Left lung (tissue), 10 donors: ENCODE data around the gene TCP11. TPM values are rescaled to one million over a fixed set of nuclear protein-coding genes. Genes with fewer than 3 reads are reported as not detected.
A peak's percentile ranks its signal among the peaks of the same experiment; 100 is the strongest.

Source experiments
- ATAC-seq: fragments of 200-7000 bp; cut with Tn5 transposase; one replicate; pipeline ENCODE4 v1.9.1; 2020; ENCODE audit warnings: moderate library complexity
- DNase-seq, 4 donors: peaks; one replicate each; pipeline ENCODE4 v3.0.0-alpha.2; 2013 to 2020
- H3K27ac ChIP-seq, 2 donors: fragments of 200-600 bp; sonication (generic) in 1 of 2; one replicate each; pipeline versions ENCODE4 v1.5.0 to v1.8.0; 2020 to 2021
- H3K27me3 ChIP-seq, 2 donors: fragments of 200-600 bp; sonication (generic) in 1 of 2; one replicate each; pipeline versions ENCODE4 v1.5.0 to v1.8.0; 2020 to 2021
- H3K36me3 ChIP-seq, 2 donors: fragments of 200-600 bp; sonication (generic) in 1 of 2; one replicate each; pipeline versions ENCODE4 v1.5.0 to v1.8.0; 2020 to 2021
- H3K4me1 ChIP-seq, 2 donors: fragments of 200-600 bp; one replicate each; pipeline ENCODE4 v1.8.0; 2021
- H3K4me3 ChIP-seq, 2 donors: fragments of 200-600 bp; sonication (generic) in 1 of 2; one replicate each; pipeline versions ENCODE4 v1.5.0 to v1.8.0; 2020 to 2021; ENCODE audit warnings: mild to moderate bottlenecking in 1 of 2
- H3K9me3 ChIP-seq, 2 donors: fragments of 200-600 bp; sonication (generic) in 1 of 2; one replicate each; pipeline versions ENCODE4 v1.5.0 to v1.8.0; 2020 to 2021
- CTCF ChIP-seq, 2 donors: fragments of 200-600 bp; sonication (generic) in 1 of 2; IDR thresholded peaks; one replicate each; pipeline versions ENCODE4 v1.5.0 to v1.8.0; 2021; ENCODE audit warnings: antibody characterized with exemption in 2 of 2
- intact Hi-C, 2 donors: fragments of 100-400 bp; cut with DNase I; formaldehyde crosslinking; loops; one replicate each; pipeline versions ENCODE4 v1.11.2 to v1.14.2; 2022
- polyA plus RNA-seq, 6 donors: library from polyadenylated mRNA; unstranded; fragments of 120-200 nt; gene quantifications; one replicate each; pipeline ENCODE4 v1.2.1, GENCODE V29; 2013; ENCODE audit not compliant: insufficient read length in 6 of 6
- total RNA-seq, 2 donors: library from RNA; stranded (reverse); fragmentation: NEBNext Ultra II Directional; extraction: Animal tissue kit (Norgen Biotek cat#: 25700); gene quantifications; one replicate each; pipeline ENCODE4 v1.2.1, GENCODE V29; 2021
- donor health status: DM: no; HTN: yes; CAD: no.
- donor health status: DM: no; HTN: no; CAD: no.

TCP11 gene
- total and polyA plus RNA-seq, 8 donors, result 0.35 to 1.6 (median 0.69) TPM; not detected in 1

GRCh38 chr6:35181308-35181932 is 40.3 kb upstream of the TCP11 start:
- Histone ChIP-seq H3K4me3 (no peak overlapping the region), H3K27me3 (peaks cover 0 to 11% of the 10 kb centered on the region in 2 donors), H3K9me3 (no peaks in the 10 kb centered on the region), H3K36me3 (no peaks in the 10 kb centered on the region), H3K4me1 (peaks cover 9 to 17% of the 10 kb centered on the region in 2 donors), H3K27ac (peak overlapping the region; percentile 37 to 45)
- peak in 2 of 4 donors; percentile 46 to 60 for DNase-seq
- intact Hi-C loops, result no loop called here
- TF ChIP-seq CTCF (IDR thresholded peaks at IDR 0.05), result no peak
- peak; percentile 63 for ATAC-seq

- Histone ChIP-seq H3K4me1 (peaks cover 4 to 17% of the 10 kb centered on the region in 2 donors), H3K9me3 (no peaks in the 10 kb centered on the region), H3K27me3 (peaks cover 0 to 11% of the 10 kb centered on the region in 2 donors), H3K36me3 (no peaks in the 10 kb centered on the region), H3K4me3 (no peak overlapping the region), H3K27ac (no peak overlapping the region)
- TF ChIP-seq CTCF (IDR thresholded peaks at IDR 0.05), result no peak
- DNase-seq, result peak in 2 of 4 donors; percentile 52 to 59
- intact Hi-C loops, result no loop called here
- no peak for ATAC-seq
Observed at GRCh38 chr6:35179901-35180535, 38.9 kb upstream of the TCP11 start.

- peaks cover 0 to 11% of the 10 kb centered on the region in 2 donors for H3K27me3 ChIP-seq
- no peaks in the 10 kb centered on the region for H3K36me3 ChIP-seq
- no peak for DNase-seq
- H3K4me1 ChIP-seq, result peaks cover 4 to 17% of the 10 kb centered on the region in 2 donors
- no peak overlapping the region for H3K4me3 ChIP-seq
- intact Hi-C loops, result no loop called here
- peak; percentile 16 for ATAC-seq
- H3K27ac ChIP-seq, result peak overlapping the region in 1 of 2 donors; percentile 26
- H3K9me3 ChIP-seq, result no peaks in the 10 kb centered on the region
- no peak for TF ChIP-seq CTCF (IDR thresholded peaks at IDR 0.05)
Observed at GRCh38 chr6:35178932-35179832, 38.0 kb upstream of the TCP11 start.

GRCh38 chr6:35178012-35178411 is 36.9 kb upstream of the TCP11 start:
- TF ChIP-seq CTCF (IDR thresholded peaks at IDR 0.05), result no peak
- intact Hi-C loops, result no loop called here
- DNase-seq (no peak), ATAC-seq (peak; percentile 74)
- peaks cover 0 to 11% of the 10 kb centered on the region in 2 donors for H3K27me3 ChIP-seq
- no peaks in the 10 kb centered on the region for H3K9me3 ChIP-seq
- H3K4me1 ChIP-seq, result peaks cover 4 to 17% of the 10 kb centered on the region in 2 donors
- H3K4me3 ChIP-seq, result no peak overlapping the region
- peak overlapping the region in 1 of 2 donors; percentile 39 for H3K27ac ChIP-seq
- H3K36me3 ChIP-seq, result no peaks in the 10 kb centered on the region
